ENCODE results near the gene IGSF9B.

The IGSF9B gene

GRCh38 chr11:133924661-133925060, 32.1 kb downstream of the IGSF9B start:
- no peak for DNase-seq (ENCODE audit: low read depth, low spot score)
- H3K27ac ChIP-seq: no peak overlapping the region

- no peak overlapping the region for H3K27ac ChIP-seq
- no peak for DNase-seq (ENCODE audit: low read depth, low spot score)
Observed at GRCh38 chr11:133922078-133922870, 34.5 kb downstream of the IGSF9B start.

GRCh38 chr11:133921513-133921912, 35.3 kb downstream of the IGSF9B start:
- DNase-seq (ENCODE audit: low read depth, low spot score): no peak
- no peak overlapping the region for H3K27ac ChIP-seq

- no peak overlapping the region for H3K27ac ChIP-seq
- no peak for DNase-seq (ENCODE audit: low read depth, low spot score)
Observed at GRCh38 chr11:133921026-133921425, 35.7 kb downstream of the IGSF9B start.

- no peak for DNase-seq (ENCODE audit: low read depth, low spot score)
- no peak overlapping the region for H3K27ac ChIP-seq
Observed at GRCh38 chr11:133920109-133920990, 36.4 kb downstream of the IGSF9B start.

GRCh38 chr11:133919330-133920108, 37.2 kb downstream of the IGSF9B start:
- no peak overlapping the region for H3K27ac ChIP-seq
- DNase-seq (ENCODE audit: low read depth, low spot score): no peak

GRCh38 chr11:133918608-133919260, 38.0 kb downstream of the IGSF9B start:
- H3K27ac ChIP-seq: no peak overlapping the region
- DNase-seq (ENCODE audit: low read depth, low spot score): no peak

- no peak overlapping the region for H3K27ac ChIP-seq
- no peak for DNase-seq (ENCODE audit: low read depth, low spot score)
Observed at GRCh38 chr11:133917921-133918607, 38.7 kb downstream of the IGSF9B start.

GRCh38 chr11:133916784-133917440, 39.9 kb downstream of the IGSF9B start:
- DNase-seq (ENCODE audit: low read depth, low spot score): no peak
- H3K27ac ChIP-seq: no peak overlapping the region

GRCh38 chr11:133913761-133914160, 43.0 kb downstream of the IGSF9B start:
- no peak overlapping the region for H3K27ac ChIP-seq
- DNase-seq (ENCODE audit: low read depth, low spot score): no peak

GRCh38 chr11:133911171-133911570, 45.6 kb downstream of the IGSF9B start:
- H3K27ac ChIP-seq: no peak overlapping the region
- DNase-seq (ENCODE audit: low read depth, low spot score): no peak

GRCh38 chr11:133910101-133910500, 46.7 kb downstream of the IGSF9B start:
- no peak for DNase-seq (ENCODE audit: low read depth, low spot score)
- no peak overlapping the region for H3K27ac ChIP-seq

- DNase-seq (ENCODE audit: low read depth, low spot score): no peak
- H3K27ac ChIP-seq: no peak overlapping the region
Observed at GRCh38 chr11:133908827-133909226, 47.9 kb downstream of the IGSF9B start.

GRCh38 chr11:133907841-133908241, 48.9 kb downstream of the IGSF9B start:
- H3K27ac ChIP-seq: no peak overlapping the region
- DNase-seq (ENCODE audit: low read depth, low spot score): no peak

- no peak overlapping the region for H3K27ac ChIP-seq
- no peak for DNase-seq (ENCODE audit: low read depth, low spot score)
Observed at GRCh38 chr11:133907216-133907615, 49.6 kb downstream of the IGSF9B start.

- no peak for DNase-seq (ENCODE audit: low read depth, low spot score)
- no peak overlapping the region for H3K27ac ChIP-seq
Observed at GRCh38 chr11:133906746-133907145, 50.0 kb downstream of the IGSF9B start.

- no peak for DNase-seq (ENCODE audit: low read depth, low spot score)
- no peak overlapping the region for H3K27ac ChIP-seq
Observed at GRCh38 chr11:133906241-133906640, 50.5 kb downstream of the IGSF9B start.

GRCh38 chr11:133905677-133906156, 51.1 kb downstream of the IGSF9B start:
- H3K27ac ChIP-seq: no peak overlapping the region
- no peak for DNase-seq (ENCODE audit: low read depth, low spot score)
